SK-N-SH treated with all-trans-retinoic acid at 6 μM for 48 hours (cell line): ENCODE measurements around the gene LRRC73.

Experiments
- ATAC-seq: fragments of 200-7000 bp; cut with Tn5 transposase; 3 replicates; pipeline ENCODE4 v1.9.1; 2020; ENCODE audit warnings: mild to moderate bottlenecking, moderate library complexity
- ARNTL ChIP-seq: fragments of 450-650 bp; formaldehyde crosslinking; IDR thresholded peaks from 2 replicates; pipeline ENCODE4 v1.5.0; 2020; ENCODE audit warnings: low read depth, mild to moderate bottlenecking, moderate library complexity, borderline replicate concordance
- ESRRG ChIP-seq: fragments of 250-450 bp; sonication (Bioruptor Pico); IDR thresholded peaks from 2 replicates; pipeline ENCODE4 v1.6.1; 2021; ENCODE audit warnings: mild to moderate bottlenecking
- OSR1 ChIP-seq: fragments of 250-450 bp; sonication (Bioruptor Pico); IDR thresholded peaks from 2 replicates; pipeline ENCODE4 v1.8.0; 2022; ENCODE audit warnings: moderate library complexity, mild to moderate bottlenecking, inconsistent platforms
- PPARA ChIP-seq: fragments of 250-450 bp; sonication (Bioruptor Pico); IDR thresholded peaks from 2 replicates; pipeline ENCODE4 v1.5.0; 2020; ENCODE audit warnings: mild to moderate bottlenecking, borderline replicate concordance
- RARB ChIP-seq: fragments of 250-450 bp; sonication (Bioruptor Pico); IDR thresholded peaks from 2 replicates; pipeline ENCODE4 v1.8.0; 2021; ENCODE audit warnings: mild to moderate bottlenecking, moderate library complexity
- SNAI2 ChIP-seq: fragments of 250-450 bp; sonication (Bioruptor Pico); IDR thresholded peaks from 2 replicates; pipeline ENCODE4 v1.5.0; 2020; ENCODE audit warnings: mild to moderate bottlenecking, moderate library complexity
- TCF4 ChIP-seq: fragments of 250-450 bp; sonication (Bioruptor Pico); IDR thresholded peaks from 2 replicates; pipeline ENCODE4 v1.8.0; 2021; ENCODE audit warnings: mild to moderate bottlenecking, moderate library complexity, borderline replicate concordance
- ZNF565 ChIP-seq: fragments of 450-650 bp; formaldehyde crosslinking; conservative IDR thresholded peaks from 2 replicates; pipeline ENCODE4 v1.5.0; 2020; ENCODE audit warnings: low read depth, mild to moderate bottlenecking, moderate library complexity
- ZNF70 ChIP-seq: fragments of 450-650 bp; formaldehyde crosslinking; IDR thresholded peaks from 2 replicates; pipeline ENCODE4 v1.5.0; 2020; ENCODE audit warnings: mild to moderate bottlenecking, moderate library complexity
- ZNF8 ChIP-seq: fragments of 450-650 bp; formaldehyde crosslinking; IDR thresholded peaks from 2 replicates; pipeline ENCODE4 v1.5.0; 2020; ENCODE audit warnings: mild to moderate bottlenecking, moderate library complexity
- TF ChIP-seq, protein P1 (sequence below): fragments of 250-450 bp; sonication (Bioruptor Pico); IDR thresholded peaks from 2 replicates; pipeline ENCODE4 v1.5.0; 2020; ENCODE audit warnings: mild to moderate bottlenecking, moderate library complexity
- TF ChIP-seq, protein P2 (sequence below): fragments of 250-450 bp; sonication (Bioruptor Pico); IDR thresholded peaks from 2 replicates; pipeline ENCODE4 v1.8.0; 2021; ENCODE audit warnings: low read depth, mild to moderate bottlenecking, moderate library complexity, borderline replicate concordance
- TF ChIP-seq, protein P3 (sequence below): fragments of 250-450 bp; sonication (Bioruptor Pico); IDR thresholded peaks from 2 replicates; pipeline ENCODE4 v1.8.0; 2020; ENCODE audit warnings: mild to moderate bottlenecking, moderate library complexity, borderline replicate concordance

The LRRC73 gene

DNA sequence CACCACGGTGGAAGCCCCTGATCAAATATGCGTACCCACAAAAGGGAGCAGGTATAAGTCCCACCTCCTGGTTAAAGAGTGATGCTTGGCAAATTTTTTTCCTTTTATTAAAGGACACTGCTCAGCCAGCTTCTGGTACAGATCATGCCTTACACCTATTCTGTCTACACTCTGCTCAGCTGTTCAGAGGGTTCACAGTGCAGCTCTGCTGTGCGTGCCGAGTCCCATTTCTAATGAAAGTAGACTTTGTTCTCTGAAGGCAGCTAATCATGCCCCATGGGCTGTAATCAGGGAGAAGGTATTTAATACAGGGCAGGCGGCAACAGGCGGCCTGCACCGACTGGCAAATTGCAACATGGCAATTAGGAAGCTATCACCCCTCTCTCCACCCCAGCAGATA lies 16.3 kb downstream of the LRRC73 start:
- TF ChIP-seq OSR1 (CRISPR knock-in tag) = no peak
- TF ChIP-seq, protein P1, sequence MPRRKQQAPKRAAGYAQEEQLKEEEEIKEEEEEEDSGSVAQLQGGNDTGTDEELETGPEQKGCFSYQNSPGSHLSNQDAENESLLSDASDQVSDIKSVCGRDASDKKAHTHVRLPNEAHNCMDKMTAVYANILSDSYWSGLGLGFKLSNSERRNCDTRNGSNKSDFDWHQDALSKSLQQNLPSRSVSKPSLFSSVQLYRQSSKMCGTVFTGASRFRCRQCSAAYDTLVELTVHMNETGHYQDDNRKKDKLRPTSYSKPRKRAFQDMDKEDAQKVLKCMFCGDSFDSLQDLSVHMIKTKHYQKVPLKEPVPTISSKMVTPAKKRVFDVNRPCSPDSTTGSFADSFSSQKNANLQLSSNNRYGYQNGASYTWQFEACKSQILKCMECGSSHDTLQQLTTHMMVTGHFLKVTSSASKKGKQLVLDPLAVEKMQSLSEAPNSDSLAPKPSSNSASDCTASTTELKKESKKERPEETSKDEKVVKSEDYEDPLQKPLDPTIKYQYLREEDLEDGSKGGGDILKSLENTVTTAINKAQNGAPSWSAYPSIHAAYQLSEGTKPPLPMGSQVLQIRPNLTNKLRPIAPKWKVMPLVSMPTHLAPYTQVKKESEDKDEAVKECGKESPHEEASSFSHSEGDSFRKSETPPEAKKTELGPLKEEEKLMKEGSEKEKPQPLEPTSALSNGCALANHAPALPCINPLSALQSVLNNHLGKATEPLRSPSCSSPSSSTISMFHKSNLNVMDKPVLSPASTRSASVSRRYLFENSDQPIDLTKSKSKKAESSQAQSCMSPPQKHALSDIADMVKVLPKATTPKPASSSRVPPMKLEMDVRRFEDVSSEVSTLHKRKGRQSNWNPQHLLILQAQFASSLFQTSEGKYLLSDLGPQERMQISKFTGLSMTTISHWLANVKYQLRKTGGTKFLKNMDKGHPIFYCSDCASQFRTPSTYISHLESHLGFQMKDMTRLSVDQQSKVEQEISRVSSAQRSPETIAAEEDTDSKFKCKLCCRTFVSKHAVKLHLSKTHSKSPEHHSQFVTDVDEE = no peak
- TF ChIP-seq TCF4 (CRISPR knock-in tag) = no peak
- TF ChIP-seq, protein P2, sequence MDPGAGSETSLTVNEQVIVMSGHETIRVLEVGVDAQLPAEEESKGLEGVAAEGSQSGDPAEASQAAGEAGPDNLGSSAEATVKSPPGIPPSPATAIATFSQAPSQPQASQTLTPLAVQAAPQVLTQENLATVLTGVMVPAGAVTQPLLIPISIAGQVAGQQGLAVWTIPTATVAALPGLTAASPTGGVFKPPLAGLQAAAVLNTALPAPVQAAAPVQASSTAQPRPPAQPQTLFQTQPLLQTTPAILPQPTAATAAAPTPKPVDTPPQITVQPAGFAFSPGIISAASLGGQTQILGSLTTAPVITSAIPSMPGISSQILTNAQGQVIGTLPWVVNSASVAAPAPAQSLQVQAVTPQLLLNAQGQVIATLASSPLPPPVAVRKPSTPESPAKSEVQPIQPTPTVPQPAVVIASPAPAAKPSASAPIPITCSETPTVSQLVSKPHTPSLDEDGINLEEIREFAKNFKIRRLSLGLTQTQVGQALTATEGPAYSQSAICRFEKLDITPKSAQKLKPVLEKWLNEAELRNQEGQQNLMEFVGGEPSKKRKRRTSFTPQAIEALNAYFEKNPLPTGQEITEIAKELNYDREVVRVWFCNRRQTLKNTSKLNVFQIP (CRISPR knock-in tag) = no peak
- TF ChIP-seq ZNF8 = no peak
- no peak for TF ChIP-seq SNAI2 (CRISPR knock-in tag)
- TF ChIP-seq, all 23 proteins: peak for 0
- no peak for ATAC-seq

DNA sequence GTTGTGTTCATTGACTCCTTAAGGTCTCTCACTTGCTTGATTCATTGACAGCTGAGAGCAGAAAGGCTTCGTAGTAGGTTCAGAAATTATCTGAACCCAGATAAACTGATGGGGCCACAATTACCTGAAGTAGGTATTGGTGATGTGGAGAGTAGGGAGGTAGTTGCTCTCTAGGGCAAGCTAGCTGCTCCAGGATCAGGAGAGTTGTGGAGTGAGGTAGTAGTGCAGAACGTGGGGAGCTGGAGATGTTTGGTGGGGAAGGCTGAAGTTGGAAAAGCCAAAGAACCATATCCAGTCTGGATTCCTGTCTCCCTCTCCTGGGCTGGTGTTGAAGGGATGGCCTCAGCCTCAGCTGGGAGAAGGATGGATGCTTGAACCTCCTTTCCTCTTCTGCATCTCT lies 16.9 kb downstream of the LRRC73 start:
- TF ChIP-seq PPARA (CRISPR knock-in tag) = no peak
- no peak for TF ChIP-seq SNAI2 (CRISPR knock-in tag)
- no peak for TF ChIP-seq ARNTL
- TF ChIP-seq, all 23 proteins: peak for 0
- no peak for ATAC-seq

DNA sequence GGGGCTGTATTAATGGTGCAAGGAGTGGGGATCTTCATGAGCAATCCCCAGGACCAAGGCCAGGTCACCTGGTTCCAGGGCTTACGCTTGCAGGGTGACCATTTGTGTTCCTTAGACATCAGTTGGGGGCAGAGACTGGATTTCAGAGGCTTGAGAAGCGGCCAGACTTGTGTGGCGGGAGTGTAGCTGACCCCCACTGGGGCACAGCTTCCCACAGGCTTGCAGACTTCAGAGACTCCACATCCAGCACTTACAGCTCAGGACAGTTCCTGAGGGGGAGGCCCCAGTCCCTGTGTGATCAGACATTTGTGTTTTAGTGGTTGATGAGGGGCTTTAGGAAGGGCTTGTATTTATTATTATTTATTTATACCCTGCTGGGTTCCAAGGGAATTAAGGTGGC lies 17.5 kb downstream of the LRRC73 start:
- ATAC-seq = peak; percentile 26

More for the DNA sequence above, 17.5 kb downstream of the LRRC73 start:
- TF ChIP-seq ZNF565 (CRISPR knock-in tag) (no peak), ZNF70 (CRISPR knock-in tag) (no peak), RARB (CRISPR knock-in tag) (no peak), OSR1 (CRISPR knock-in tag) (no peak), ESRRG (CRISPR knock-in tag) (no peak), SNAI2 (CRISPR knock-in tag) (no peak)
- TF ChIP-seq, protein P3, sequence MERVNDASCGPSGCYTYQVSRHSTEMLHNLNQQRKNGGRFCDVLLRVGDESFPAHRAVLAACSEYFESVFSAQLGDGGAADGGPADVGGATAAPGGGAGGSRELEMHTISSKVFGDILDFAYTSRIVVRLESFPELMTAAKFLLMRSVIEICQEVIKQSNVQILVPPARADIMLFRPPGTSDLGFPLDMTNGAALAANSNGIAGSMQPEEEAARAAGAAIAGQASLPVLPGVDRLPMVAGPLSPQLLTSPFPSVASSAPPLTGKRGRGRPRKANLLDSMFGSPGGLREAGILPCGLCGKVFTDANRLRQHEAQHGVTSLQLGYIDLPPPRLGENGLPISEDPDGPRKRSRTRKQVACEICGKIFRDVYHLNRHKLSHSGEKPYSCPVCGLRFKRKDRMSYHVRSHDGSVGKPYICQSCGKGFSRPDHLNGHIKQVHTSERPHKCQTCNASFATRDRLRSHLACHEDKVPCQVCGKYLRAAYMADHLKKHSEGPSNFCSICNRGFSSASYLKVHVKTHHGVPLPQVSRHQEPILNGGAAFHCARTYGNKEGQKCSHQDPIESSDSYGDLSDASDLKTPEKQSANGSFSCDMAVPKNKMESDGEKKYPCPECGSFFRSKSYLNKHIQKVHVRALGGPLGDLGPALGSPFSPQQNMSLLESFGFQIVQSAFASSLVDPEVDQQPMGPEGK (CRISPR knock-in tag) = no peak
- TF ChIP-seq, protein P1 = no peak
- TF ChIP-seq, protein P2 (CRISPR knock-in tag) = no peak
